Mammary epithelial cell (primary cell): ENCODE results near the gene VWA3A.

Source experiments
- EZH2 ChIP-seq: IDR thresholded peaks from 2 replicates; pipeline ENCODE4 v1.6.1; 2012; ENCODE audit warnings: low read length, inconsistent platforms, borderline replicate concordance
- TF ChIP-seq, protein P1 (sequence below), 2 donors: IDR thresholded peaks in 1 of 2; conservative IDR thresholded peaks in 1 of 2; 2 replicates each; pipeline ENCODE4 v1.5.1; 2011 to 2012; ENCODE audit warnings: inconsistent platforms in 2 of 2, low read length in 2 of 2, mild to moderate bottlenecking in 2 of 2, control low read depth in 1 of 2, low read depth in 1 of 2; ENCODE audit not compliant: insufficient read depth in 1 of 2; ENCODE audit errors: extremely low read depth in 1 of 2

GRCh38 chr16:22163806-22164205 is 71.5 kb downstream of the VWA3A start:
- TF ChIP-seq, protein P1, sequence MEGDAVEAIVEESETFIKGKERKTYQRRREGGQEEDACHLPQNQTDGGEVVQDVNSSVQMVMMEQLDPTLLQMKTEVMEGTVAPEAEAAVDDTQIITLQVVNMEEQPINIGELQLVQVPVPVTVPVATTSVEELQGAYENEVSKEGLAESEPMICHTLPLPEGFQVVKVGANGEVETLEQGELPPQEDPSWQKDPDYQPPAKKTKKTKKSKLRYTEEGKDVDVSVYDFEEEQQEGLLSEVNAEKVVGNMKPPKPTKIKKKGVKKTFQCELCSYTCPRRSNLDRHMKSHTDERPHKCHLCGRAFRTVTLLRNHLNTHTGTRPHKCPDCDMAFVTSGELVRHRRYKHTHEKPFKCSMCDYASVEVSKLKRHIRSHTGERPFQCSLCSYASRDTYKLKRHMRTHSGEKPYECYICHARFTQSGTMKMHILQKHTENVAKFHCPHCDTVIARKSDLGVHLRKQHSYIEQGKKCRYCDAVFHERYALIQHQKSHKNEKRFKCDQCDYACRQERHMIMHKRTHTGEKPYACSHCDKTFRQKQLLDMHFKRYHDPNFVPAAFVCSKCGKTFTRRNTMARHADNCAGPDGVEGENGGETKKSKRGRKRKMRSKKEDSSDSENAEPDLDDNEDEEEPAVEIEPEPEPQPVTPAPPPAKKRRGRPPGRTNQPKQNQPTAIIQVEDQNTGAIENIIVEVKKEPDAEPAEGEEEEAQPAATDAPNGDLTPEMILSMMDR (conservative IDR thresholded peaks at IDR 0.05 in 1 of 2, IDR thresholded peaks at IDR 0.05 in 1 of 2; ENCODE audit: extremely low read depth in 1 of 2, insufficient read depth in 1 of 2, low read depth in 1 of 2, low read length in 2 of 2), result no peak
- TF ChIP-seq EZH2, result no peak
